Hypothalamus (tissue), 51 donors: Measurements from ENCODE around the gene RNF225.
"Not testable (repeated sequence)": the region's sequence is repeated elsewhere in the genome, so short reads cannot be mapped to it uniquely, and the experiment has no call there.

ENCODE experiments used
- DNase-seq, 51 donors: peaks; one replicate each; lab custom pipeline; 2025; lab: John Stamatoyannopoulos, UW

Gene RNF225

DNA sequence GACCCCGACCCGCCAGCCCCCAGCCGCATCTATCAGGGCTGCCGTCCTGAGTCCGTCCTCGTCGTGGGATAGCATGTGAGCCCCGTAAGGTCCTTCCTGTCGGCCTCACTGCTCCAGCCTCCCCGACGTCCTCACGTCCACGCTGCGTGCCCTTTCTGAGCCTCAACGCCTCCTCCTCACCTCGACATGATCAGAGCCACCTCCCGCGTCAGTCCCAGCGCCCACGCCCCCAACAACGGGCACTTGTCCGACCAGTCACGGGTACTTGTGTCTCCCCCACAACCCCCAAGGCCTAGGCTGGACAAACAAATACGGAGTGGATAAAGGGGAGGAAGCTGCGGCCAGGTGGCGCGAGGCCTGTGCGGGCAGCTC lies 33.6 kb upstream of the RNF225 start:
- peak in 14 of 51 donors; percentile 35 to 79 (median 56) for DNase-seq

DNA sequence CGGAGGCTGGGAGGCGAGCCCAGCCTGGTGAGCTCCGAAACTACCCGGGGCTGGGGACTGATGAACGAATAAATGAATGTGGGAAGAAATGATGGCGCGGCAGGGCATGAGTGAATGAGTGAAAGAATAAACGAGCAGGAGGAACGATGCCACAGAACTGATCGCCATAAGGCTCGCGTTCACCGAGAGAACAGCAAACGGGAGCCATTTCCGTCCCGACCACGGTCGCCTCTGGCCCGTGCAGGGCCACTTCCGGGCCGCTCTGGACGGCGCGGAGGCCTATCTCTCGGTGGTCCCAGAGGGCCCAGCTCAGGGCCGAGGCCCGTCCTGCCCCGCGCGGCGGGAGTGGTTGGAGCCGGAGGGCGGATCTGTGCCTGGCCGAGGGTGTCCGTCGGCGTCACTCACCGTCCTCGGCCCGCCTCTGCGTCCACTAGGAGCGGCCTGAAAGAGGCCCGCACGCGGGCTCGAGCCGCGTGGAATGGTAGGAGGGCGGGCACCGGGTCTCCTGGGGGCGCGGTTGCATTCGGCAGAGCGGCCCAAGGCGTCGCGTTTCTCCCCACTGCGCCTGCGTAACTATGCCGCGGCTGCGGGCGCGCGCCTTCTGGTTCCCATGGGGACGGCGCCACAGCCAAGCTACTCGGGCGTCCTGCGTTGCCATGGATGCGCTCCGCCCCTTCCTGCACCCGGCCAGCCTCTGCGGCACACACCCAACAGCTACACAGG lies 33.0 kb upstream of the RNF225 start, which contains the start of gene ZNF497:
TSS of gene ZNF497 (minus strand) at position 480 of the 723 bp plus-strand sequence. CDS start 5,116 bp downstream, outside the sequence.
- DNase-seq, result peak; percentile 61 to 99 (median 95)

DNA sequence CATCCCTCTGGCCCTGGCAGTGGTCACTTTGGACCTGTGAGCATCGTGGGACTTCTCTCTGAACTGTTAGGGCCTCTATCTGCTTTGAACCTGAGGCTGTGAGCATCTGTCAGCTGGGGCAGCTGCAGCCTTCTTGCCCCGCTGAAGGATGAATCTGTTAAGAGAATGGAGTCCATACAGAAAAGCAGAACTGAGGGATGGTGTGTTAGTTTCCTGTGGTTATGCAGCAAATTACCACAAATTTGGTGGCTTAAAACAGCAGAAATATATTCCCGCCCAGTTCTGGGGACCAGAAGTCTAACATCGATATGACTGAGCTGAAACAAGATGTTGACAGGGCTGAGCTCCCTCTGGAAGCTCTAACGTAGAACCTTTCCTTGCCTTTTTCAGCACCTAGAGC lies 31.3 kb upstream of the RNF225 start:
- DNase-seq, result no peak

GRCh38 chr19:58366585-58367430 lies 28.6 kb upstream of the RNF225 start:
- no peak for DNase-seq

DNA sequence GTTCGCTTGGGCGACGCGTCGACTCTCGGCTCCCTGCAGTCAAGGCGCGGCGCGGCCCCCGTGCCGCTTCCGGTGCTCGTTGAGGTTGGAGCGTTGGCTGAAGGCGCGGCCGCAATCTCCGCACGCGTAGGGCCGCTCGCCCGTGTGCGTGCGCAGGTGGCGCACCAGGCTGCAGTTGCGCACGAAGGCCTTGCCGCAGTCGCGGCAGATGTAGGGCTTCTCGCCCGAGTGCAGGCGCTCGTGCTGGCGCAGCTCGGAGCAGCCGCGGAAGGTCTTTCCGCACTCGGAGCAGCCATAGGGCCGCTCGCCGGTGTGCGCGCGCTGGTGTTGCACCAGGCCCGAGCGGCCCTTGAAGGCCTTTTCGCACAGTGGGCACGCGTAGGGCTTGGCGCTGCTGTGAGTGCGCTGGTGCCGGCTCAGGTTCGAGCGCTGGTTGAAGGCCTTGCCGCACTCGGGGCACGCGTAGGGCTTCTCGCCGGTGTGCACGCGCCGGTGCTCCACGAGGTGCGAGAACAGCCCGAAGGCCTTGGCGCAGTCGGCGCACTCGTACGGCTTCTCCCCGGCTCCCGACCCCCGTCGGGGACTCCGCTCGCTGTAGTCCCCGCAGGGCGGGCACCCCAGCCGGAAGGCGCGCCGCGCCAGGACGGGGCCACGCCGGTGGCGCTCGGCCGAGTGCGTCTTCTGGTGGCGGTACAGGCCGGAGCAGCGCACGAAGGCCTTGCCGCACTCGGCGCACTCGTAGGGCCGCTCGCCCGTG lies 27.6 kb upstream of the RNF225 start:
- no peak for DNase-seq

GRCh38 chr19:58368561-58369360 lies 26.7 kb upstream of the RNF225 start:
- DNase-seq, result no peak

GRCh38 chr19:58372311-58373133 lies 22.9 kb upstream of the RNF225 start:
- peak in 5 of 51 donors; percentile 7 to 27 (median 18) for DNase-seq

- DNase-seq, result no peak
Measured at GRCh38 chr19:58374200-58374599, 21.3 kb upstream of the RNF225 start.

- DNase-seq, result not testable (repeated sequence)
Measured at GRCh38 chr19:58376724-58377123, 18.7 kb upstream of the RNF225 start.

DNA sequence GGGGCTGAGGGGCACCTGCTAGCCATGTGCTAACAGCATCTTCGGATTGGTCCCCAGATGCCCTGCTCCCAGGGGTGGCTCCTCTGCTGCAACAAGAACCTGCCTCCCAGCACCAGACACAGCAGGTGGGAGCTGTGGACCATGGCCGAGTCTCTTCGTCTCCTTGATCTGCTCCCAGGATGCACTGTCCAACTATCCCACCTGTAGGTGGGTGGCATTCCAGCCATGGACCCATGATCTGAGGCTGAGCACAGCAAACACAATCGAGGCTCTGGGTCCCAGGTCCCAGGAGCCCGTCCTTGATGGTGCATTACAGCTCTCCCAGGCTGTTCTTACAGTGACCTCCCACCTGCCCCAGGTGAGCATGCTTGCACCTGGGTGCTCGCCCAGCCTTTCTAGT lies 16.2 kb upstream of the RNF225 start:
- DNase-seq, result no peak

DNA sequence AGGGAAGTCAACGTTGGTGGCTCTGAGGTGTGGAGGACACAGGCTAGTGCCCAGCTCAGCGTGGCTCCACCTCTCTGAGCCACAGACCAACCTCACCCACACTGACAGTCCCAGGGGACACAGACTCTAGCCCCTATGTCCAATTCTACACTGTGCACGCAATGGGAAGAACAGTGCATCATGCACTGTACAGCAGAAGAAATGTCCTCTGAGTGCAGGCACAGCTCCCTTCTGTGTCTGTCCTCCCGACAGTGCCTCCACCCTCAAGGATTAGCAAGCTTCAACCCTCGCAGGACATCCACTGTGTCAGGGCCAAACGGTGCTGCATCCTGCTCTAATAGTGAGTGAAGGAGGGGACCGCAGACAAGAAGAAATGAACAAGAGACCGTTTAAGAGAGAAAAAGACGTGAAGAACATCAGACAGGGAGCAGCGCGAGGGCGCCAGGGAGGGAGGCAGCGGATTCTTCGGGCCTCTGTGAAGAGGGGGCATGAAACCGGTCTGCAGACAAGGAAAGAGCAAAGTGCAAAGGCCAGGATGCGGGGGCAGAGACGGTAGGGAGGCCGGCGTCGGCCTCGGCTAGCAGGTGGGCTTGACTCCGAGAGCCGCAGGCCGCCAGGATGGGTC lies 15.3 kb upstream of the RNF225 start:
- peak in 2 of 51 donors; percentile 42 to 44 for DNase-seq

DNA sequence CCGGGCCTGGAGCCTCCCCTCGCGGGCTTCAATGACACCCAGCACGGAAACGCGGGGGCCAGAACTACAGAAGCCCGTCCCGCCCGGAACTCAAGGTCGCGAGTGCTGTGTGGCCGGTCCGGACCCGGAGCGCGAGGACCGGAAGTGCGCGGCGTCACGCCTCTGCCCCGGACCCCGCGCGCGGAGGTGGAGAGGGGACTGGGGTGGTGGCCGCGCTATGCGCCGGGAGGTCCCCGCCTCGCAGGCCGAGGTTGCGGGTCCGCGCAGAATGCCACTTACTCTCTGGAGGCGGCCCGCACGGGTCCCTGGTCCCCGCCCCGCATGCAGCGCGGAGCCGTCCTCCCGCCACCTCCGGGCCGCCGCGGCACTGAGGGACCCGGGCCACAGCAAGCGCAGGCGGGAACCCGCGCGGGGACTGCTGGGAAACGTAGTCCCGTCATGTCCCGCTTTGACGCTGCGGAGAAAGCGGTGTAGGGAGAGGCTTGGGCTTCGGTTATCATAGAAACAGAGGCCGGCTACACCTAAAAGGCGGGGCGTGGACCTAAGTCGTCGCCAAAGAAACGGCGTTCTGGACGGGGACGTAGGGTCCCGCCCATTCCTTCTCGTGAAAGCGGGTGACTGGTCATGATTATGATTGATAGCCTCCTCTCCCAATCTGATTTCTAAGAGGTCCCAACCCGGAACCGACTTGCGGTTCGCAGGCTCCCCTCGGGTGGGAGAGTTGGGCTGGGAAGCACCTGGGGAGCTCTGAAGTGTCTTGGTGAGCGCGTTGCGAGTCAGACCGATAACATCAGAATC lies 14.6 kb upstream of the RNF225 start, which contains the start of gene ZNF837:
TSS of gene ZNF837 (minus strand) at position 369 of the 798 bp plus-strand sequence. CDS start 11,698 bp downstream, outside the sequence.
- DNase-seq, result peak; percentile 80 to 99 (median 97)

DNA sequence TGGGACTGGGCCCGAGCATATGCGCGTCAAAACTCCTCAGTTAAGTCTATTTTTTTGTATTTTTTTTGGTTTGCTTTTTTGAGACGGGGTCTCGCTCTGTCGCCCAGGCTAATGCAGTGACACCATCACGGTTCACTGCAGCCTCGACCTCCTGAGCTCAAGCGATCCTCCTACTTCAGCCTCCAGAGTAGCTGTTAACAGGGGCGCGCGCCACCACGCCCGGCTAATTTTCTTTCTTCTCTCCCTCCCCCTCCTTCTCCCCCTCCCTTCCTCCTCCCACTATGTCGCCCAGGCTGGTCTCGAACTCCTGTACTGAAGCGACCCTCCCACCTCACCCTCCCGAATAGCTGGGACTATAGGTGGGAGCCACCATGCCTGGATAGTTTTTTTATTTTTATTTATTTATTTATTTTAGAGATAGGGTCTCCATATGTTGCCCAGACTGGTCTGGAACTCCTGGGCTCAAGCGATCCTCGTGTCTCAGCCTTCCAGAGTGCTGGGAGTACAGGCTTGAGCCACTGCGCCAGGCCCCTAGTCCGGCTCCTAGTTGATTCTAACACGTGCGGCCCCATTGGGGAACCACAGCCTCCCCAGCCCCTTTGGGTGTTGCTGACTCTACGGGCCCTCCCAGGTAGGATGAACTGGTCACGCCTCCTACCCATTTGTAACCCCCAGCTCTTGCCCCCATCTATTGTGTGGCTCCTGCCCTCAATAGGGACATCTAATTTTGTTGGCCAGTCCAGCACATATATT lies 13.8 kb upstream of the RNF225 start:
- DNase-seq, result no peak

DNA sequence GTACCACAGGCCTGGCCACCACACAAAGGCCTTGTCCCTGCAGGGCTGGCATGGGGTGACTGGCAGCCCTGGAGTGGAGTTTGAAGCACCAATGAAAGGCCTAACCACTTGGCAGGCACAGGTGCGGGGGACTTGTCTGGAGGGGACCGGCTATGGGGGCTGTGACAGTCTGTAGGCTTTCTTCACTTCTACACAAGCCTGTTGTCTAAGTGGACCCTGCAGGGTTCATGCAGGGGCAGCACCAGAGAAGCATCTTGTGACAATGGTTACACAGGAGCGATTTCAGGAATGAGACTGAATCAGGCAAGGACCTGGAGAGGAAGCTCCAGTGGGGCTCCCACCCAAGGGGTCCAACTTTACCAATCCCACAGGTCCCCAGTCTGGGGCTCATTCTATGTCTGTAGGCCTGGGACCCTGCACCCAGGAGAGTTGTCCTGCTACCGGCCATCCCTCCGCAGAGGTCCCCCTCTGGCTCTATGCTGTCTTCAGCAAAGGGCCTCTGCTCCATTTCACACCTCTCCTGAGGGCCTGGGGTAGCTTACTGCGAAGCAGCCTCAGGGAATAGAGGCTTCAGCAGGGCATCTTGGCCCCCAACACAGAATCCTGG lies 12.4 kb upstream of the RNF225 start:
- DNase-seq, result no peak

GRCh38 chr19:58385313-58385890 lies 10.1 kb upstream of the RNF225 start:
- DNase-seq, result no peak

DNA sequence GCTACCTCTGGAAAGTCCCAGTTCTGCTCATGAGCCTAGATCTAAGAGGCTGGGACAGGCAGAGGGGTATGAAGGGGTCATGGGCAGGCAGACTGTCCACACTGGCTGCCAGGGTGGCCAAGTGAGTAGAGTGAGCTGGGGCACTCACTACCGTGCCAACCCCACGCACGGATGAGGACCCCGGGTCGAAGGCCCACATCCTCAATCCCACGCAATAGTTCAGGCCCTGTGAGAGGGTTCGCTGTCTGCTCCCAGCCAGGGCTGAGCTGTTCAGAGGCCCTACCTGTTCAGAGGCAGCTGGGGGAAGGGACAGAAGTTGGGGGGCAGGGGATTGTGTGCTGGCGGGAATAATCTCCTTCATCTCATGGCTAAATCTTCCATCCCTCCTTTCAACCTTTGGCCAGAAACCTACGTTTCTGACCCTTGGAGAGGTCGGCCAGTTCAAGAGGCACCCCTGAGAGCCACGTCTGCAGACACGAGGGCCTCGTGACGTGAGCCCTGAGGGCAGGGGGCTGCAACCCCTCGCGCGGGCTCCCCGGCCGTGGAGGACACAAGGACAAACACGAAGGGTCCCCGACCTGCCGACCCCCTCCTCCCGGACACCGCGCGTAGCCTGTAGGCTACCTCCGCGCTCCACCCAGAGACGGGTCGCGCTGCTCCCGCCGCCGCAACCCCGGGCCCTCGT lies 9.4 kb upstream of the RNF225 start:
- peak in 2 of 51 donors; percentile 29 to 36 for DNase-seq
